Activated naive CD4-positive, alpha-beta T cell treated with anti-CD3 and anti-CD28 coated beads, Interleukin-2, amount 50 U/mL, for 72 hours (primary cell): ENCODE results near the gene LRRC45. TPM values are rescaled to one million over a fixed set of nuclear protein-coding genes. Genes with fewer than 3 reads are reported as not detected.

ENCODE experiments used
- ATAC-seq, 2 donors: fragments of 150-1000 bp; cut with Tn5 transposase; 2 replicates each; pipeline ENCODE4 v1.10.0; 2021; ENCODE audit warnings: mild to moderate bottlenecking in 2 of 2, moderate library complexity in 2 of 2
- DNase-seq, 2 donors: peaks; one replicate each; pipeline ENCODE4 v3.0.0; 2021 to 2022; ENCODE audit warnings: low spot score in 2 of 2
- H3K27ac Mint-ChIP-seq, 2 donors: one replicate each; pipeline ENCODE4 v1.8.0; 2022; ENCODE audit warnings: mild to moderate bottlenecking in 2 of 2, mixed read lengths in 2 of 2
- H3K36me3 Mint-ChIP-seq, 2 donors: one replicate each; pipeline ENCODE4 v1.8.0; 2022; ENCODE audit warnings: mixed read lengths in 2 of 2
- H3K9me3 Mint-ChIP-seq, 2 donors: one replicate each; pipeline ENCODE4 v1.8.0; 2022; ENCODE audit warnings: mixed read lengths in 2 of 2
- total RNA-seq, 2 donors: library from RNA; stranded (reverse); gene quantifications; one replicate each; pipeline ENCODE4 v1.2.3, GENCODE V29; 2022

Gene LRRC45
- total RNA-seq, 2 donors from 2014 or later = 16.7 TPM

DNA sequence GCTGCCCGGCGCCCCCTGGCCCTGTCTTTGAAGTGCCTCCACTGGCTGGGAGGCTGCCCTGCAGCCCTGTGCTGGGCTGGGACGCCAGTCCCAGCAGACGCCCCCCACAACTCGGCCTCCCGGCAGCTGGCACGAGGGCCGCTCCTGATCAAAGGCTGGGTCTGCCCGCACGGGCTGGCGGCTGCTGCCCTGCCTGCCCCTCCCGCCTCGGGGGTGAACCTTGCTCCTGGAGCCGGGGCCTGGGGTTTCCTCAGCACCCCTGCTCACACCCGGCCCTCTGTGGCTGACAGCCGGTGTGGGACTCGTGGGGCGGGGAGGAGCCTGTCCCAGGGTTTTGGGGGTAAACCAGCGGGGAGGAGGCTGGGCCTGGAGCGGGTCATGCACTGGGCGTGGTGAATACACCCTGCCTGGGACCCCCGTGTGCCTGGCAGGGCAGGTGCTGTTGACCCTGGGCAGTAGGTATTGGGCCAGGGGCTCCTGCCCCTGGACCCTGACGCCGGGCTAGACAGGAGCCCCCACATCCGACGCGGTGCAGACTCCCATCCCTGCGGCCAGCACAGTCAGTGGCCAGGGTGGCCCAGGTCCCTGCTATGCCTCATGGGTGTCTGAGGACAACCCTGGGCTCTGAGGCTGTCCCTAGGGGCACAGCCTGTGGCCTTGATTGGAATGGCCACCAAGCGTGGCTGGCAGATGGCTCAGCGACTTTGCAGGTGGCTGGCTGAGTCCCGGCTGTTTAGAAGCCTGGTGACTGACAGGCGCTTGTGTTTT is 22.1 kb upstream of the LRRC45 start:
- H3K27ac Mint-ChIP-seq = no peak overlapping the region
- H3K36me3 Mint-ChIP-seq = no peaks in the 10 kb centered on the region
- H3K9me3 Mint-ChIP-seq = no peaks in the 10 kb centered on the region
- DNase-seq (no peak), ATAC-seq (no peak)

DNA sequence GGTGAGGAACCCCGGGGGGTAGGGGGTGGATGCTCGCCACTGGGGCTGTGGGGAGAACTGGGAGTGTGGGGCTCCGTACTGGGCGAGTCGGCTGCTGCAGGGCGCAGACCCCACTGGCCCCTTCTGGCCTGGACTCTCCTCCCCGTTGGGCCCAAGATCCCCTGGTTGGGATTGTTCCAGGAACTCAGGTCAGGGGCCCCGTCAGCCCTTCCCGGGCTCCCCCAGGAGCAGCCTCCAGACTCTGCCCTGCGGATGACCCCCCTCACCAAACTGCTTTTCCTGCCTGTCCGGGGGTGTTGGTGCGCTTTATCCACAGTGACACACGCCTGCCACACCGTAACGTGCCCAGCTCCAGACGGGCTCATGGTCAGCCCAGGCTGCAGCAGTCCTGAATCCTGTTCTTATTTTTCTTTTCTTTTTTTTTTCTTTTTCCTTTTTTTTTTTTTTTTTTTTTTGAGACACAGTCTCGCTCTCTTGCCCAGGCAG is 21.5 kb upstream of the LRRC45 start:
- H3K27ac Mint-ChIP-seq = no peak overlapping the region
- H3K36me3 Mint-ChIP-seq = no peaks in the 10 kb centered on the region

DNA sequence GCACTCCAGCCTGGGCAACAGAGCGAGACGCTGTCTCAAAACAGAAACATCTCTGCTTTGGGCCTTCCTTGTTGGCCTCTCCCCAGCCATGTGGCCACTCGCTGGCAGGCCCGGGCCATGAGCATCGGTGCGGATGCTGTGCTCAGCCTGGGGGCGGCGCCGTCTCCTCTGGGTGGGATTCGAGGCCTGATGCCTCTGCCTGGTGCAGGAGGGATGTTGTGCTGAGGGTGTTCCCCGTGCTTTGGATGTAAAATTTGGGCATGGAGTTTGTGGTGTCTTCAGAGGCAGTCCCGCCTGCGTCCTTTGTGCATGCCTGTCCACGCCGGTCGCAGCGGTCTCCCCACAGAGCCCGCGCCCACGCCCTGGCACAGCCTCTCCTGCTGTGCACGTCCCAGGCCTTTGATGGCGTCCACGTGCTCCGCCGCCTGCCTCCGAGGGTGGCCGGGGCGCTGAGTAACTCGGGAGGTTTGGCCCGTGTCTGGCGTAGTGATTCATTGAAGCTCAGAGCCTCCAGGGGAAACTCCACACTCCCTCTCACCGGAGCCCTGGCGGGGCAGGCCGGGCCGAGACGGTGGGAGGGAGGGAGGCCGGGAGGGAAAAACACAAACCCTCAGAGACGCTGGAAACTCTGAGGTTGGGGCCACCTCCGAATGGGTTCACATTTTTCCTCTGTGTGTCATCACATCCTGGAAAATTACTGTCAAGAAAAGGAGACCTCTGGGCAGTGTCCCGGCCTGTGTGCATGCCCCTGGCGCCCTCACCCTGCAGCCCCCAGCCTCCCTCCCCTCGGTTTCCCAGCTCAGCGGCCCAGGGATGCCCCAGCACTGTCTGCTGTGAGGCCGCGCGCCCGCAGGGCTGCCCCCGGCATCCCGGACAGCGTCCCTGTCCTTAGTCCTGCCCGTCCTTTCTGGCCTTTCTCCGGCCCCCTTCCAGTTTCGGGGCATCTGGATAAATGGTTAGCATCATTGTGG is 19.4 kb upstream of the LRRC45 start:
- peak; percentile 35 to 71 for ATAC-seq
- DNase-seq = no peak
- H3K9me3 Mint-ChIP-seq = no peaks in the 10 kb centered on the region

More for the DNA sequence above, 21.5 kb upstream of the LRRC45 start:
- ATAC-seq (no peak), DNase-seq (no peak)
- no peaks in the 10 kb centered on the region for H3K9me3 Mint-ChIP-seq

DNA sequence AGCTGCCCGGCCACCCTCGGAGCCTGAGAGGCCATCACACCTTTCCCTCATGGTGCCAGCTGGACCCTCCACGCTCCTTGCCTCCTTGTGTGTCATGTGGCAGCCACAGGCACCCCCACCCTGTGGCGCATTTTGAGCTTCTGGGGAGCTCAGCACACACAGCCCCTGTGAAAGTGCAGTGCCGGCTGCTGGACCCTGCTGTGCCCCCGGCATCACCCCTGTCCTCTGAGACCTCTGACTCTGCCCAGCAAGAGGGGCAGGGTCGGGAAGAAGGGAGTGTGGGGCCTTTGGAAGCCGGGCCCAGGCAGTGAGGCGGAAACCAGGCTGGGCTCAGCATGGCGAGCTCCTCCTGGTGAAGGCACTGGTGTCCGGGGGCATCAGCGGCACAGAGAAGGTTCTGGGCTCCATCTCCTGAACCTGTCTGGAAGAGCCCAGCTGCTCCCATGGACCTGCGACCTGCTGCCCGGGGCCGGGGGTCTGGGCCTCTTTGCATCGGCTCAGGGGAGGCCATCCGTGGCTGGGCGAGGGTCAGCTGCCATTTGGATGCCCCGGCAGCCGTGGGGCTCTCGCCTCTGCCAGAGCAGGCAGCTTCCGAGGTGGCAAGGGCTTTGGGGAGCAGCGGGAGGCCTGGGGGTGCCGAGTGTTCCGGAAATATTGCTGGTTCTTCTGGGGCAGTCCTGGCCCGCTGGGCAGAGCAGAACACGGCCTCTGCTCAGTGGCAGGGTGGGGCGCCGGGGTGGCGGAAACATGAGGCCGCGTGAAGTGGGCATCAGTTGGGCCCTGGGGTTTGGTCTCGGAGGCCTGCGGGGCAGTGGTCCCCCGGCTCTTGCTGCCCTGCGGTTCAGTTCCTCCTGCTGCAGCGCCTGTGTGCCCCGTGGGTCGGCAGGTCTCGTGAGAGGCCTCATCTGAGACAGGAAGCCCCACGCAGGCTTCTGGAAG is 18.3 kb upstream of the LRRC45 start:
- Mint-ChIP-seq H3K27ac (no peak overlapping the region), H3K36me3 (no peaks in the 10 kb centered on the region), H3K9me3 (no peaks in the 10 kb centered on the region)
- no peak for DNase-seq
- no peak for ATAC-seq

More for the DNA sequence above, 19.4 kb upstream of the LRRC45 start:
- H3K36me3 Mint-ChIP-seq = no peaks in the 10 kb centered on the region
- H3K27ac Mint-ChIP-seq = no peak overlapping the region

DNA sequence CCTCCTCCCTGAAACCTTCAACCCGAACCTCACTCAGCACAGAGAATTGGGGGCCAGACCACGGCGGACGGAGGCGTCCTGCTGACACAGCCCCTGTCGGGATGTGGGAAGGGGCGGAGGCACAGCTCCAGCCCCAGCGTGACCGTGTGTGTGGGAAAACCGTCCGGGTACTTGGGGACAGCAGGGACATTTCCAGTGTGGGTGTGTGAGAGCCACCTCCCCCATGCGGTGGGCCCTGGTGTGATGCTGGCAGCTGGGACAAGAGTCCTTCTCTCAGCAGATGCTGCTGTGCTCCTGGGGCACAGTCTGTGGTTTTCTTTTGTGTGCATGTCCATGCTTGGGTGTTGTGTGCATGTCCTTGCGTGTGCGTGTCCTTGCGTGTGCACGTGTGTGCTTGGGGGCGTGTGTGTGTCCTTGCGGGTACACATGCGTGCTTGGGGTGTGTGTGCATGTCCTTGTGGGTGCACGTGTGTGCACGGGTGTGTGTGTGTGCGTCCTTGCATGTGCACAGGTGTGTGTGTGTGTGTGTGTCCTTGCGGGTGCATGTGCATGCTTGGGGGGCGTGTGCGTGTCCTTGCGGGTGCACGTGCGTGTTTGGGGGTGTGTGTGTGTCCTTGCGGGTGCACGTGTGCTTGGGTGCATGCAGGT is 17.3 kb upstream of the LRRC45 start:
- ATAC-seq = no peak

DNA sequence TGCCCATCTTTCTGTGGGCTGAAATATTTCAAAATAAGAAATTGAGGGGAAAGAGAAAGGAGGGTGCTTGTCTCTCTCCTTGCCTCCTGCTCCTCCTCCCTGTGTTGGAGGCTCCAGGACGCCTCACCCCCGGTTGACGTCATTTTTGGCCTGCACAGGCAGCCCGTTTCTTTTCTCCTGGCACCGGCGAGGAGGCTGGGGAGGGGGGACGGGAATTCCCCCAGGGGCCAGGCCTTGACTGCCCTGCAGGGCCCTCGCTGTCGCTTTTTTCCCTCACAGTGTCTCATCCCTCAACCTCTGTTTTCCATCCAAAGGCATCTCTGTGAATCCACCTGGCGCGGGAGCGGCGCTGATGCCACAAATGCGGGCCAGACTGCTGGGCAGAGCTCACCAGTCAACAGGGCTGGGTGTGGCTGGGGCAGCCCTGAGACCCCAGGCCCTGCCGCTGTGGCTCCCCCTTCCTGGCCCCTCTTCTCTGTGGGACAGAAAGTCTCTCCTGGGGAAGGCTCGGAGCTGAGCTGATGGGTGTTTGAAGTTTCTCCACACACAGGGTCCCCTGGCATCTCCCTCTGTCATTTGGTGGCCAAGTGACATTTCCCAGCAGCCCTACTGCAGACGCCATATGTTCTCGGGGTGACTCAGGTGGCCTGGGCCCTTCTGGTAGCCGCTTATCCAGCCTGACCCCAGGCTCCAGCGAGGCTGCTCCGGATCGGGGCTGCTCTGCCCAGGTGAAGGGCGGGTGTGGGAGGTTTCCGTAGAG is 16.5 kb upstream of the LRRC45 start:
- no peaks in the 10 kb centered on the region for H3K9me3 Mint-ChIP-seq
- DNase-seq (no peak), ATAC-seq (no peak)
- no peak overlapping the region for H3K27ac Mint-ChIP-seq
- no peaks in the 10 kb centered on the region for H3K36me3 Mint-ChIP-seq

More for the DNA sequence above, 17.3 kb upstream of the LRRC45 start:
- no peak for DNase-seq
- no peaks in the 10 kb centered on the region for H3K9me3 Mint-ChIP-seq
- H3K27ac Mint-ChIP-seq = no peak overlapping the region
- no peaks in the 10 kb centered on the region for H3K36me3 Mint-ChIP-seq

DNA sequence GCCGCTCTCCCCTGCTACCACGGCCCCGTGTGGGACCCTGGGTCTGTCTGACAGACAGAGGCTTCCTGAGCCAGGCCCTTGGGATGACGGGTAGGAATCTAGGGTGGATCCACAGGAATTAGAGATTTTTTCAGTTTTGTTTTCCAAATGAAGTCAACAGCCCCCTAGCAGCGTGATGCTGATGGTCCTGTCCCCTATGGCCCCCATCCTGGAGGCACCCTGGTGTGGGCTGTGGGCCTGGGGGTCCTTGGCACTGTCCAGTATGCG is 15.9 kb upstream of the LRRC45 start:
- no peak overlapping the region for H3K27ac Mint-ChIP-seq
- no peaks in the 10 kb centered on the region for H3K9me3 Mint-ChIP-seq
- ATAC-seq = no peak
- no peaks in the 10 kb centered on the region for H3K36me3 Mint-ChIP-seq
- DNase-seq = no peak

DNA sequence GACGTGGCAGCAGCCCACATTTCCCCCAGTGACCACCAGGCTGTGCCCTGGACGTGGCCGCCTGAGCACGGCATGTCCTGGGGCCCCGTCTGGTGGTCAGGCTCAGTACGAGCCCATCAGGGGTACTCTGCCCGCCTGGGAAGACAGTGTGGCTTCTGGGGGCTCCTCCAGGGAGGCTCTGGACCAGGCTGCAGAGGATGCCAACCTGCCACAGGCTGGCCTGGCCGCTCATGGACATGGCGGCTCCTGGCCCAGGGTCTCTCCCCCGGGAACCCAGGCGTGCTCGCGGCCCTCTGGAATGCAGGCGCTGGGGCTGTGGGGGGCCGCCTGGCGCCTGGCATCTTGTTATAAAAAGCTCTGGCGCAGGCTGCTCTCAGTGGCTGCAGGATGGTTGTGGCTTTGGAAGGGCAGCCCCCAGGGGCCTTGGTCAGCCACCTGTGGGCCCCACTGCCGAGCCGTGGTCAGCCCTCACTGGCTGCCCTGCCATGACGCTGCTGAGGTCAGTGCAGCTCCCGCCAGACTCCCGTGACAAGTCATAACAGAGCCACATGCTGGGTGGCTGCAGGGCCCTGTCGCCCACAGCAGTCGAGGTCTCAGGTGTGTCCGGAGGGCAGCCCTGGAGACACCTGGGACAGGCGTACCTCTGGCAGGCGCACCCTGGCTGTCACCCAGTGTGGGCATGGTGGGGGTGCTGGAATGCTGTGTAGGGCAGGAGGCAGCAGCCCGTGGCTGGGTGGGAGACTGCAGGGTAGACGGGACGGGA is 15.4 kb upstream of the LRRC45 start:
- ATAC-seq (no peak), DNase-seq (no peak)
- H3K36me3 Mint-ChIP-seq = no peaks in the 10 kb centered on the region
- no peaks in the 10 kb centered on the region for H3K9me3 Mint-ChIP-seq
- no peak overlapping the region for H3K27ac Mint-ChIP-seq

DNA sequence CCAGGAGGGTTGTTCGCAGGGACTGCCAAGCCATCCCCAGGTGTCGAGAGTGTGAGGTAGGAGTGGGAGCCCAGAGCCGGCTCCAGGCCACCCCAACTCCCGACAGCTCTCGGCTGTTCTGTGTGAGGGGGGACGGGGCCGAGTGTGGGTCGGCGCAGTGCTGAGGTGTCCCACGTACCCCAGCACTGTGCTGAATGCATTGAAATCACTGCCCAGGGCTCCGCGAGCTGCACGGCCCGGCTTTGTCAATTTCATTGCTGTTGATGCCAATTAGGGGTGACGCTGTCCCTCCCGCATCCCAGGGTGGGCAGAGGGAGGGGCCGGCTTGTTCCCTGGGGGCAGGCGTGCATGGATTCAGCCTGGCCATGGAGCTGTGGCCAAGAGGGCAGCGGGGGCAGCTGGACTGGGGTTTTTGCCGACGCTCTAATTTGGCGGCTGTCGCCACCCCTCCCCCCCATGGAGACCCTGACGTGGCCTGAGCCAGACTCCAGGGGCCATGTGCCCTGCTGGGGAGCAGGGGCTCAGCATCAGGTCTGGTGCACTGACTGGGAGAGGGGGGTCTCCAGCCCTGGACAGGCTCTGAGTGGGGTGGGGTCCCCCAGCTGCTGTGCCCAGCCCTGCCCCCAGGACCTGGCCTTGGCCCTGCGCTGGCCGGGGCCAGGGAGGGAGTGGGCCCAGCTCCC is 14.7 kb upstream of the LRRC45 start:
- Mint-ChIP-seq H3K9me3 (no peaks in the 10 kb centered on the region), H3K27ac (no peak overlapping the region), H3K36me3 (no peaks in the 10 kb centered on the region)
- DNase-seq = no peak
- ATAC-seq = no peak

DNA sequence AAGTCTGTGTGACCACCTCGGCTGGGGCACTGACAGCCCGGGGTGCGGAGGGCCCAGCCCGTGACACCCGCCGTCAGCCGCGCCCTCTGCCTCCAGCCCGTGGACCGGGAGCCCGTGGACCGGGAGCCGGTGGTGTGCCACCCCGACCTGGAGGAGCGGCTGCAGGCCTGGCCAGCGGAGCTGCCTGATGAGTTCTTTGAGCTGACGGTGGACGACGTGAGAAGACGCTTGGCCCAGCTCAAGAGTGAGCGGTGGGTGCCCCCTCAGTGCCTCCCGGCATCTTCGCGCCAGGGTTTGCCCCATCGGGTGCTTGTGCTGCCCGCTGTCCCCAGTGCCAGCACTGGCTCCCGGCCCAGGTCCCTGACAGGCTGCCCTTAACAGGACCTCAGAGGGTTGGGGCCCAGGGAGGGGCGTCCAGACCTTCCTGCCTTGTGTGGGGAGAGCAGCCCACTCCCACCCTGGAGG is 14.1 kb upstream of the LRRC45 start:
- no peaks in the 10 kb centered on the region for H3K36me3 Mint-ChIP-seq
- DNase-seq (no peak), ATAC-seq (no peak)
- H3K27ac Mint-ChIP-seq = no peak overlapping the region
- no peaks in the 10 kb centered on the region for H3K9me3 Mint-ChIP-seq

DNA sequence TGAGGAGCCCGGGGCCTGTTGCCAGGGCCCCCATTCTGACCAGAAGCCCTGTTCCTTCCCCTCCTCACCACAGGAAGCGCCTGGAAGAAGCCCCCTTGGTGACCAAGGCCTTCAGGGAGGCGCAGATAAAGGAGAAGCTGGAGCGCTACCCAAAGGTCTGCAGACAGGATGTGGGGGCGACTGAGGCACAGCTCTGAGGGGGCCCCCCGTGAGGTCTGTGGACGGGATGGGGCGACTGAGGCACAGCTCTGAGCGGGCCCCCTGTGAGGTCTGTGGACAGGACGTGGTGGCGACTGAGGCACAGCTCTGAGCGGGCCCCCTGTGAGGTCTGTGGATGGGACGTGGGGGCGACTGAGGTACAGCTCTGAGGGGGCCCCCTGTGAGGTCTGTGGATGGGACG is 13.7 kb upstream of the LRRC45 start:
- DNase-seq = no peak
- ATAC-seq = no peak

DNA sequence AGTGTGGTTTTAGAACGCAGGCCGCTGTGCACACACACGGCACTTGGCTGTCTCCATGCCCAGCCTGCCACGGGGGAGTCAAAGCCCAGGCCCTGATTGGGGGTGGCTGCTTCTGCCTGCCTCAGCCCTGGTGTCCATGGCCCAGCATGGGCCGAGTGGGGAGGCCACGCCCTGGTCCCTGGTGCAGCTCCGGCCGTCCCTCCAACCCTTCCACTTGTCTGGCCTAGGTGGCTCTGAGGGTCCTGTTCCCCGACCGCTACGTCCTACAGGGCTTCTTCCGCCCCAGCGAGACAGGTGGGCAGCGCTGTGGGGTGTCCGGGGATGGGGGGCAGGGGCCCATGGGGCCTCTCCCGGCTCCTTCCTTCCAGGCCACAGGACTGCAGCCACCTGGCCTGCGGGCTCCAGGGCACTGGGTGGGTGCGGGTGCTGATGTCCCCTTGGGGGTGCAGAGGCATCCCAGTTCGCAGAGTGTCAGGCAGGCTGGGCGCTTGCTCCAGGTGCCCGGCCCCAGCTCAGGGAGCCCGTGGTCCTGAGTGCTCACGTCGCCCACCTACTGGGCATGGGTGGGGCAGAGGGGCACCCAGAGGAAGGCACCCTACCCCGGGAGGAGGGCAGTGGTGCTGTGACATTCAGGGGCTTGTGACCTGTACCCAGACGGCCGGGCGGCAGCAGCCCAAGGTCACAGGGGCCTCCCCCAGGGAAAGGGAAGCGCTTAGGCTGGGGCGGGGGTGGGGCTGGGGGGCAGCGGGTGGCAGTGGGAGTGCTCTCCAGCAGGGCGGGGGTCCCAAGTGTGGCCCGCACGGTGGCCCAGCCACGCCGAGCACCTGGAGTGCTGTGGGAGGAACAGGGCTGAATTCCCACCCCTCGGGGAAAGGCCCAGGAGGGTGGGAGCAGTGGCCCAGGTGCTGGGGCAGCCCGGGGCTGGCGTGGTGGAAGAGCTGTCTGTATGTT is 12.3 kb upstream of the LRRC45 start:
- DNase-seq = no peak
- no peaks in the 10 kb centered on the region for H3K9me3 Mint-ChIP-seq
- no peaks in the 10 kb centered on the region for H3K36me3 Mint-ChIP-seq
- no peak for ATAC-seq
- H3K27ac Mint-ChIP-seq = no peak overlapping the region

More for the DNA sequence above, 13.7 kb upstream of the LRRC45 start:
- Mint-ChIP-seq H3K36me3 (no peaks in the 10 kb centered on the region), H3K27ac (no peak overlapping the region), H3K9me3 (no peaks in the 10 kb centered on the region)

DNA sequence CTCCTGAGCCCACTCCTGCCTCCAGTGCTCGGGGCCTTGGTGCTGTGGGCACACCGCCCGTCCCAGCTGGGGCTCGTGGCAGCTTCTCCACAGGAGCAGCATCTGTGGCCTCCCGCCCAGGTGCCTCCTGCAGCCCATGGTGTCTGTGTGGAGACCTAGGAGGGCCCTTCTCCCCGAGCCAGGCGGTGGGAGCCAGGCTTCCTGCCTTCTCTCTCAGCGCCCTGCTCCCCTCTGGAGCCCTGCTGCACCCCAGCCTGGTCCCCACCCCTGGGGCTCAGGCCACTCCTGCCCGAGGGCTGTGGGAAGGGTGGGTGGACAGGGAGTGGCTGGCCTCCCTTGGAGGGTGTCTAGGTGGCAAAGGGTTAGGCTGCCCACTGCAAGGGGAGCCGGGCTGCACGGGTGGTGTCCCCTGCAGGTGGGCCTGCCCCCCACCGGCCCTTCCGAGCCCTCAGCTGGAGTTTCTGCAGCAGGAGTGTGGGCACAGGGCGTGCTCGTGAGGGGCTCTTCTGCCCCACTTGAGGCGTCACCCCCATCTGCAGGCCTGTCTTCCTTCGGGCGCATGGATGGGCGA is 11.4 kb upstream of the LRRC45 start:
- H3K9me3 Mint-ChIP-seq = no peaks in the 10 kb centered on the region
- no peaks in the 10 kb centered on the region for H3K36me3 Mint-ChIP-seq
- DNase-seq = no peak
- no peak for ATAC-seq
- no peak overlapping the region for H3K27ac Mint-ChIP-seq
